Measurements from ENCODE around the gene DST. TPM values are rescaled to one million over a fixed set of nuclear protein-coding genes. Genes with fewer than 3 reads are reported as not detected.

DST gene
- total and polyA plus RNA-seq, 4 donors = 47.2 to 578 (median 371) TPM

- H3K36me3 ChIP-seq (ENCODE audit: control insufficient read depth in 1 of 2, insufficient read depth in 2 of 2, low read length in 1 of 2) = peaks cover 4 to 6% of the 10 kb centered on the region in 2 donors
- H3K4me1 ChIP-seq (ENCODE audit: control insufficient read depth in 1 of 2, insufficient read depth in 2 of 2, low read length in 2 of 2) = peaks cover 0 to 3% of the 10 kb centered on the region in 2 donors
- no peaks in the 10 kb centered on the region for H3K27me3 ChIP-seq (ENCODE audit: control insufficient read depth in 1 of 2, insufficient read depth in 2 of 2, low read length in 1 of 2)
- H3K4me3 ChIP-seq (ENCODE audit: low read length in 2 of 2) = no peak overlapping the region
- H3K9me3 ChIP-seq (ENCODE audit: control insufficient read depth, low read length) = no peaks in the 10 kb centered on the region
- ATAC-seq (ENCODE audit: low FRiP score) (no peak), DNase-seq (no peak)
- intact Hi-C loops (cut with DNase I) = loop anchor here in 1 of 2 donors (5.0 kb wide), 1 partner anchor 53 kb away; no protein-coding TSS in a partner anchor
- no peak overlapping the region for H3K27ac ChIP-seq (ENCODE audit: low read depth in 1 of 2, low read length in 2 of 2)
- 35 to 49% methylated on average over 2 of the region's 2 CpGs for WGBS, 2 donors
Observed at GRCh38 chr6:56484669-56485068, 158.0 kb downstream of the DST start.

GRCh38 chr6:56483929-56484328 lies 158.8 kb downstream of the DST start:
- intact Hi-C loops (cut with DNase I) = loop anchor here in 1 of 2 donors (5.0 kb wide), 1 partner anchor 53 kb away; no protein-coding TSS in a partner anchor
- peaks cover 0 to 3% of the 10 kb centered on the region in 2 donors for H3K4me1 ChIP-seq (ENCODE audit: control insufficient read depth in 1 of 2, insufficient read depth in 2 of 2, low read length in 2 of 2)
- peaks cover 4 to 6% of the 10 kb centered on the region in 2 donors for H3K36me3 ChIP-seq (ENCODE audit: control insufficient read depth in 1 of 2, insufficient read depth in 2 of 2, low read length in 1 of 2)
- DNase-seq = no peak
- no peak overlapping the region for H3K27ac ChIP-seq (ENCODE audit: low read depth in 1 of 2, low read length in 2 of 2)
- H3K9me3 ChIP-seq (ENCODE audit: control insufficient read depth, low read length) = no peaks in the 10 kb centered on the region
- 27 to 46% methylated on average over 1 of the region's 1 CpG for WGBS, 2 donors
- no peak overlapping the region for H3K4me3 ChIP-seq (ENCODE audit: low read length in 2 of 2)
- no peak for ATAC-seq (ENCODE audit: low FRiP score)
- H3K27me3 ChIP-seq (ENCODE audit: control insufficient read depth in 1 of 2, insufficient read depth in 2 of 2, low read length in 1 of 2) = no peaks in the 10 kb centered on the region

- no peak for DNase-seq
- WGBS, 2 donors = 85 to 87% methylated on average over 8 of the region's 8 CpGs
- Histone ChIP-seq H3K4me1 (ENCODE audit: control insufficient read depth in 1 of 2, insufficient read depth in 2 of 2, low read length in 2 of 2) (peaks cover 0 to 3% of the 10 kb centered on the region in 2 donors), H3K36me3 (ENCODE audit: control insufficient read depth in 1 of 2, insufficient read depth in 2 of 2, low read length in 1 of 2) (peaks cover 3 to 4% of the 10 kb centered on the region in 2 donors), H3K27ac (ENCODE audit: low read depth in 1 of 2, low read length in 2 of 2) (no peak overlapping the region), H3K9me3 (ENCODE audit: control insufficient read depth, low read length) (no peaks in the 10 kb centered on the region), H3K27me3 (ENCODE audit: control insufficient read depth in 1 of 2, insufficient read depth in 2 of 2, low read length in 1 of 2) (no peaks in the 10 kb centered on the region), H3K4me3 (ENCODE audit: low read length in 2 of 2) (no peak overlapping the region)
- no peak for ATAC-seq (ENCODE audit: low FRiP score)
- intact Hi-C loops (cut with DNase I) = loop anchor here in 1 of 2 donors (5.0 kb wide), 1 partner anchor 55 kb away; no protein-coding TSS in a partner anchor
Observed at GRCh38 chr6:56482525-56482924, 160.2 kb downstream of the DST start.

- Histone ChIP-seq H3K4me1 (ENCODE audit: control insufficient read depth in 1 of 2, insufficient read depth in 2 of 2, low read length in 2 of 2) (peaks cover 0 to 3% of the 10 kb centered on the region in 2 donors), H3K4me3 (ENCODE audit: low read length in 2 of 2) (no peak overlapping the region), H3K9me3 (ENCODE audit: control insufficient read depth, low read length) (no peaks in the 10 kb centered on the region), H3K36me3 (ENCODE audit: control insufficient read depth in 1 of 2, insufficient read depth in 2 of 2, low read length in 1 of 2) (peaks cover 3 to 4% of the 10 kb centered on the region in 2 donors), H3K27ac (ENCODE audit: low read depth in 1 of 2, low read length in 2 of 2) (no peak overlapping the region), H3K27me3 (ENCODE audit: control insufficient read depth in 1 of 2, insufficient read depth in 2 of 2, low read length in 1 of 2) (no peaks in the 10 kb centered on the region)
- 82% methylated on average over 5 of the region's 5 CpGs for WGBS, 2 donors
- intact Hi-C loops (cut with DNase I) = loop anchor here in 1 of 2 donors (5.0 kb wide), 1 partner anchor 55 kb away; no protein-coding TSS in a partner anchor
- ATAC-seq (ENCODE audit: low FRiP score) (no peak), DNase-seq (no peak)
Observed at GRCh38 chr6:56481957-56482356, 160.7 kb downstream of the DST start.

GRCh38 chr6:56480654-56481337 lies 161.9 kb downstream of the DST start:
- ATAC-seq (ENCODE audit: low FRiP score) (no peak), DNase-seq (no peak)
- H3K4me1 ChIP-seq (ENCODE audit: control insufficient read depth in 1 of 2, insufficient read depth in 2 of 2, low read length in 2 of 2) = peaks cover 0 to 3% of the 10 kb centered on the region in 2 donors
- intact Hi-C loops (cut with DNase I) = loop anchor here in 1 of 2 donors (5.0 kb wide), 1 partner anchor 57 kb away; no protein-coding TSS in a partner anchor
- H3K4me3 ChIP-seq (ENCODE audit: low read length in 2 of 2) = no peak overlapping the region
- H3K27me3 ChIP-seq (ENCODE audit: control insufficient read depth in 1 of 2, insufficient read depth in 2 of 2, low read length in 1 of 2) = no peaks in the 10 kb centered on the region
- H3K27ac ChIP-seq (ENCODE audit: low read depth in 1 of 2, low read length in 2 of 2) = no peak overlapping the region
- no peaks in the 10 kb centered on the region for H3K9me3 ChIP-seq (ENCODE audit: control insufficient read depth, low read length)
- 89% methylated on average over 4 of the region's 4 CpGs for WGBS, 2 donors
- H3K36me3 ChIP-seq (ENCODE audit: control insufficient read depth in 1 of 2, insufficient read depth in 2 of 2, low read length in 1 of 2) = peaks cover 0 to 2% of the 10 kb centered on the region in 2 donors

- no peaks in the 10 kb centered on the region for H3K9me3 ChIP-seq (ENCODE audit: control insufficient read depth, low read length)
- intact Hi-C loops (cut with DNase I) = loop anchor here in 1 of 2 donors (5.0 kb wide), 1 partner anchor 57 kb away; no protein-coding TSS in a partner anchor
- ATAC-seq (ENCODE audit: low FRiP score) (no peak), DNase-seq (no peak)
- H3K27ac ChIP-seq (ENCODE audit: low read depth in 1 of 2, low read length in 2 of 2) = no peak overlapping the region
- no peak overlapping the region for H3K4me3 ChIP-seq (ENCODE audit: low read length in 2 of 2)
- H3K27me3 ChIP-seq (ENCODE audit: control insufficient read depth in 1 of 2, insufficient read depth in 2 of 2, low read length in 1 of 2) = no peaks in the 10 kb centered on the region
- peaks cover 0 to 3% of the 10 kb centered on the region in 2 donors for H3K4me1 ChIP-seq (ENCODE audit: control insufficient read depth in 1 of 2, insufficient read depth in 2 of 2, low read length in 2 of 2)
- H3K36me3 ChIP-seq (ENCODE audit: control insufficient read depth in 1 of 2, insufficient read depth in 2 of 2, low read length in 1 of 2) = peaks cover 0 to 4% of the 10 kb centered on the region in 2 donors
Observed at GRCh38 chr6:56480246-56480645, 162.4 kb downstream of the DST start.

GRCh38 chr6:56479381-56479780 lies 163.3 kb downstream of the DST start:
- Histone ChIP-seq H3K27me3 (ENCODE audit: control insufficient read depth in 1 of 2, insufficient read depth in 2 of 2, low read length in 1 of 2) (no peaks in the 10 kb centered on the region), H3K4me1 (ENCODE audit: control insufficient read depth in 1 of 2, insufficient read depth in 2 of 2, low read length in 2 of 2) (no peaks in the 10 kb centered on the region), H3K27ac (ENCODE audit: low read depth in 1 of 2, low read length in 2 of 2) (no peak overlapping the region), H3K9me3 (ENCODE audit: control insufficient read depth, low read length) (no peaks in the 10 kb centered on the region), H3K4me3 (ENCODE audit: low read length in 2 of 2) (no peak overlapping the region), H3K36me3 (ENCODE audit: control insufficient read depth in 1 of 2, insufficient read depth in 2 of 2, low read length in 1 of 2) (peaks cover 0 to 4% of the 10 kb centered on the region in 2 donors)
- 97 to 98% methylated on average over 3 of the region's 3 CpGs for WGBS, 2 donors
- intact Hi-C loops (cut with DNase I) = no loop called here
- DNase-seq = no peak
- no peak for ATAC-seq (ENCODE audit: low FRiP score)

GRCh38 chr6:56478202-56478601 lies 164.5 kb downstream of the DST start:
- no peak overlapping the region for H3K4me3 ChIP-seq (ENCODE audit: low read length in 2 of 2)
- no peaks in the 10 kb centered on the region for H3K4me1 ChIP-seq (ENCODE audit: control insufficient read depth in 1 of 2, insufficient read depth in 2 of 2, low read length in 2 of 2)
- DNase-seq (no peak), ATAC-seq (ENCODE audit: low FRiP score) (no peak)
- no peaks in the 10 kb centered on the region for H3K9me3 ChIP-seq (ENCODE audit: control insufficient read depth, low read length)
- no peaks in the 10 kb centered on the region for H3K27me3 ChIP-seq (ENCODE audit: control insufficient read depth in 1 of 2, insufficient read depth in 2 of 2, low read length in 1 of 2)
- WGBS, 2 donors = 92 to 96% methylated on average over 1 of the region's 1 CpG
- intact Hi-C loops (cut with DNase I) = no loop called here
- peaks cover 0 to 4% of the 10 kb centered on the region in 2 donors for H3K36me3 ChIP-seq (ENCODE audit: control insufficient read depth in 1 of 2, insufficient read depth in 2 of 2, low read length in 1 of 2)
- H3K27ac ChIP-seq (ENCODE audit: low read depth in 1 of 2, low read length in 2 of 2) = no peak overlapping the region

GRCh38 chr6:56477241-56477640 lies 165.4 kb downstream of the DST start:
- no peak for DNase-seq
- Histone ChIP-seq H3K27me3 (ENCODE audit: control insufficient read depth in 1 of 2, insufficient read depth in 2 of 2, low read length in 1 of 2) (no peaks in the 10 kb centered on the region), H3K4me3 (ENCODE audit: low read length in 2 of 2) (no peak overlapping the region), H3K36me3 (ENCODE audit: control insufficient read depth in 1 of 2, insufficient read depth in 2 of 2, low read length in 1 of 2) (peaks cover 0 to 8% of the 10 kb centered on the region in 2 donors), H3K9me3 (ENCODE audit: control insufficient read depth, low read length) (no peaks in the 10 kb centered on the region), H3K27ac (ENCODE audit: low read depth in 1 of 2, low read length in 2 of 2) (no peak overlapping the region), H3K4me1 (ENCODE audit: control insufficient read depth in 1 of 2, insufficient read depth in 2 of 2, low read length in 2 of 2) (no peaks in the 10 kb centered on the region)
- WGBS, 2 donors = 86 to 89% methylated on average over 5 of the region's 5 CpGs
- intact Hi-C loops (cut with DNase I) = no loop called here
- ATAC-seq (ENCODE audit: low FRiP score) = no peak
